Measurements from ENCODE around the gene DENND2C. TPM values are rescaled to one million over a fixed set of nuclear protein-coding genes. Genes with fewer than 3 reads are reported as not detected.

The DENND2C gene
- total and polyA plus RNA-seq, 12 donors = 1.3 to 5.2 (median 3.3) TPM

DNA sequence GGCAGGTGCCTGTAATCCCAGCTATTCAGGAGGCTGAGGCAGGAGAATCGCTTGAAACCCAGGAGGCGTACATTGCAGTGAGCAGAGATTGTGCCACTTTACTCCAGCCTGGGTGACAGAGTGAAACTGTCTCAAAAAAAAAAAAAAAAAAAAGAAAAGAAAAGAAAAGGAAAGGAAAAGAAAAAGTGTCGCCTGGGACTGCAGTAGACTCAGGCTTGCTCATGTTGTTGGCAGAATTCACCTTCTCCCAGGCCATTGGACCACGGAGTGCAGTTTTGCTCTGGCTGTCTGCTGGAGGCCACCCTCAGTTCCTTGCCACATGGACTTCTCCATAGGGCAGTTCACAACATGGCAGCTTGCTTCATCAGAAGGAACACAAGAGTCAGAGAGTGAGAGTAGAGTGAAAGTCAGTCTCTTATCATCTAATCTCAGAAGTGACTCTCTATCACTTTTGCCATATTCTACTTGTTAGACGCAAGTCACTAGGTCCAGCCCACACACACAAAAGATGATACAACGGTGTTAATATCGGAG lies 117.7 kb downstream of the DENND2C start:
- 96% methylated on average over 7 of the region's 7 CpGs for WGBS, 2 donors

DNA sequence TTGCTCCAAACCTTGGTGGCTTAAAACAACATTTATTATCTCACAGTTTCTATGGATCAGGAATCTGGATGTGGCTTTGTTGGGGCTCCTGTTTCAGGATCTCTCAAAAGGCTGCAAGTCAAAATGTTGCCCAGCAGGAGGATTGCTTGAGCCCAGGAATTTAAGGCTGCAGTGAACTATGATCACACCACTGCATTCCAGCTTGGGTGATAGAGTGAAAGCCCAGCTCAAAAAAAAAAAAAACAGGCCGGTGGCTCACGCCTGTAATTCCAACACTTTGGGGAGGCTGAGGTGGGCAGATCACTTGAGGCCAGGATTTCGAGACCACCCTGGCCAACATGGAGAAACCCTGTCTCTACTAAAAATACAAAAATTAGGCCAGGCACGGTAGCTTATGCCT lies 118.4 kb downstream of the DENND2C start:
- ATAC-seq = no peak
- Histone ChIP-seq H3K4me1 (no peaks in the 10 kb centered on the region), H3K9me3 (no peaks in the 10 kb centered on the region), H3K27me3 (no peaks in the 10 kb centered on the region), H3K4me3 (no peak overlapping the region), H3K36me3 (no peaks in the 10 kb centered on the region), H3K27ac (no peak overlapping the region)
- WGBS, 2 donors = 81 to 85% methylated on average over 4 of the region's 4 CpGs
- intact Hi-C loops (cut with DNase I) = loop anchor here in 4 of 10 donors (10.0 kb wide), 1 partner anchor 207 kb away; no protein-coding TSS in a partner anchor
- TF ChIP-seq, protein P1, sequence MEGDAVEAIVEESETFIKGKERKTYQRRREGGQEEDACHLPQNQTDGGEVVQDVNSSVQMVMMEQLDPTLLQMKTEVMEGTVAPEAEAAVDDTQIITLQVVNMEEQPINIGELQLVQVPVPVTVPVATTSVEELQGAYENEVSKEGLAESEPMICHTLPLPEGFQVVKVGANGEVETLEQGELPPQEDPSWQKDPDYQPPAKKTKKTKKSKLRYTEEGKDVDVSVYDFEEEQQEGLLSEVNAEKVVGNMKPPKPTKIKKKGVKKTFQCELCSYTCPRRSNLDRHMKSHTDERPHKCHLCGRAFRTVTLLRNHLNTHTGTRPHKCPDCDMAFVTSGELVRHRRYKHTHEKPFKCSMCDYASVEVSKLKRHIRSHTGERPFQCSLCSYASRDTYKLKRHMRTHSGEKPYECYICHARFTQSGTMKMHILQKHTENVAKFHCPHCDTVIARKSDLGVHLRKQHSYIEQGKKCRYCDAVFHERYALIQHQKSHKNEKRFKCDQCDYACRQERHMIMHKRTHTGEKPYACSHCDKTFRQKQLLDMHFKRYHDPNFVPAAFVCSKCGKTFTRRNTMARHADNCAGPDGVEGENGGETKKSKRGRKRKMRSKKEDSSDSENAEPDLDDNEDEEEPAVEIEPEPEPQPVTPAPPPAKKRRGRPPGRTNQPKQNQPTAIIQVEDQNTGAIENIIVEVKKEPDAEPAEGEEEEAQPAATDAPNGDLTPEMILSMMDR (IDR thresholded peaks at IDR 0.05) = no peak
- DNase-seq = no peak

More for the DNA sequence above, 117.7 kb downstream of the DENND2C start:
- Histone ChIP-seq H3K27ac (no peak overlapping the region), H3K4me1 (no peaks in the 10 kb centered on the region), H3K9me3 (no peaks in the 10 kb centered on the region), H3K4me3 (no peak overlapping the region), H3K27me3 (no peaks in the 10 kb centered on the region), H3K36me3 (no peaks in the 10 kb centered on the region)
- ATAC-seq (no peak), DNase-seq (no peak)
- TF ChIP-seq, protein P1 (IDR thresholded peaks at IDR 0.05) = no peak
- intact Hi-C loops (cut with DNase I) = loop anchor here in 4 of 10 donors (10.0 kb wide), 1 partner anchor 207 kb away; no protein-coding TSS in a partner anchor

DNA sequence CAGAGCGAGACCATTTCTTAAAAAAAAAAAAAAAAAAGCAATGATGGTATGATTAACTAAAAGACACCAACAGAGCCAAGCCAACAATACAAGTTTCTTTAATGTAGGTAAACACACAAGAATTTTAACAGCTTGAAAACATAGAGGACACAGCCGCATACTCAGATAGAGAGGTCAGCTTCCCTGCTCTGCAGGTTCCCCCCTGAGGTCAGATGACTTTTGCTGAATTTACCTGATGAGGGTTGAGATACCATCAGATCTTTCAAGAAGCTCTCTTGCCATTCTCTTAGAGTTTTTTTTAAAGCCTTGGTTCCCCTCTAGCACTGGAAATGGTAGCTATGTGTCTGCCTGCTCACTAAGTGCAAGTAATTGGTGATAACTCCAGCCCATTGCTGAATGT lies 119.5 kb downstream of the DENND2C start:
- H3K4me1 ChIP-seq = no peaks in the 10 kb centered on the region
- WGBS, 2 donors = 93 to 96% methylated on average over 2 of the region's 2 CpGs
- no peak overlapping the region for H3K4me3 ChIP-seq
- no peaks in the 10 kb centered on the region for H3K27me3 ChIP-seq
- ATAC-seq (no peak), DNase-seq (no peak)
- H3K36me3 ChIP-seq = no peaks in the 10 kb centered on the region
- intact Hi-C loops (cut with DNase I) = loop anchor here in 4 of 10 donors (10.0 kb wide), 1 partner anchor 206 kb away; no protein-coding TSS in a partner anchor
- no peaks in the 10 kb centered on the region for H3K9me3 ChIP-seq
- H3K27ac ChIP-seq = no peak overlapping the region
- TF ChIP-seq, protein P1 (IDR thresholded peaks at IDR 0.05) = no peak

DNA sequence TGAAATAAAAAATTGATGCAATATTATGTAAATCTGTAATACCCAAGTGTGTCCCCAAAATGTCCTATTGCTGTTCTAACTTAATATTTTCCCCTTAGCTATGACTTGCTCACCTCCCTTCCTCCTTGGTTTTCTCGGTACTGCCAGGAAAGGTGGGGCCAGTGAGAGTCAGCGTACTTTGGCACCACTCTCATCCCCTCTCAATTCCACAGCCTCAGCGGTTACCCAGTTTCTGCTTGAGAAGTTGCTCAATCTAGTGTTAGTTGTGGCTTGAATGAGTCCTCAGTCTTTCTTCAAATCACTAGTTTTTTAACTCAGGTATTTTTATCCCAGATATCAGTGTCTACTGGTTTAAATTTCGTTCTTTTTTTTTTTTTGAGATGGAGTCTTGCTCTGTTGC lies 120.7 kb downstream of the DENND2C start:
- ATAC-seq = no peak
- TF ChIP-seq, protein P1 (IDR thresholded peaks at IDR 0.05) = no peak
- no peak for DNase-seq
- no peaks in the 10 kb centered on the region for H3K4me1 ChIP-seq
- H3K27ac ChIP-seq = no peak overlapping the region
- H3K27me3 ChIP-seq = no peaks in the 10 kb centered on the region
- no peaks in the 10 kb centered on the region for H3K36me3 ChIP-seq
- intact Hi-C loops (cut with DNase I) = no loop called here
- H3K4me3 ChIP-seq = no peak overlapping the region
- 62 to 71% methylated on average over 4 of the region's 4 CpGs for WGBS, 2 donors
- H3K9me3 ChIP-seq = no peaks in the 10 kb centered on the region

Data from heart right ventricle (tissue), 16 donors.